Mucosa of rectum (tissue), 2 donors: ENCODE results near the gene AIM2.

Experiments
- H3K27ac ChIP-seq, 2 donors: one replicate each; pipeline ENCODE4 v1.7.0; 2013; ENCODE audit warnings: inconsistent platforms in 2 of 2, low read depth in 2 of 2, low read length in 2 of 2
- H3K27me3 ChIP-seq, 2 donors: one replicate each; pipeline ENCODE4 v1.7.0; 2013; ENCODE audit warnings: low read length in 2 of 2; ENCODE audit not compliant: control insufficient read depth in 2 of 2, insufficient read depth in 2 of 2
- H3K36me3 ChIP-seq, 2 donors: one replicate each; pipeline ENCODE4 v1.7.0; 2013; ENCODE audit warnings: low read length in 2 of 2; ENCODE audit not compliant: control insufficient read depth in 2 of 2, insufficient read depth in 2 of 2
- H3K4me1 ChIP-seq, 2 donors: one replicate each; pipeline ENCODE4 v1.7.0; 2013; ENCODE audit warnings: low read length in 2 of 2, mild to moderate bottlenecking in 1 of 2; ENCODE audit not compliant: control insufficient read depth in 2 of 2, insufficient read depth in 2 of 2
- H3K4me3 ChIP-seq, 2 donors: one replicate each; pipeline ENCODE4 v1.7.0; 2013; ENCODE audit warnings: low read length in 2 of 2
- H3K9ac ChIP-seq, 2 donors: one replicate each; pipeline ENCODE4 v1.7.0; 2013; ENCODE audit warnings: low read length in 2 of 2, low read depth in 1 of 2, mild to moderate bottlenecking in 1 of 2
- H3K9me3 ChIP-seq, 2 donors: one replicate each; pipeline ENCODE4 v1.7.0; 2013; ENCODE audit warnings: low read length in 2 of 2; ENCODE audit not compliant: control insufficient read depth in 2 of 2
- donor health status: healthy.
- donor health status: Normal muscosa, but diverticular disease.

Gene AIM2

GRCh38 chr1:159079525-159079924, 3.0 kb upstream of the AIM2 start:
- H3K9me3 ChIP-seq = no peaks in the 10 kb centered on the region

GRCh38 chr1:159077120-159077961, 775 bp upstream of the AIM2 start:
- Histone ChIP-seq H3K27ac (peak overlapping the region; percentile 80 to 82), H3K36me3 (no peaks in the 10 kb centered on the region), H3K27me3 (no peaks in the 10 kb centered on the region), H3K9me3 (no peaks in the 10 kb centered on the region), H3K4me3 (peak overlapping the region in 1 of 2 donors; percentile 46), H3K9ac (no peak overlapping the region), H3K4me1 (no peaks in the 10 kb centered on the region)

More at GRCh38 chr1:159079525-159079924, 3.0 kb upstream of the AIM2 start:
- no peak overlapping the region for H3K4me3 ChIP-seq
- no peaks in the 10 kb centered on the region for H3K27me3 ChIP-seq
- H3K36me3 ChIP-seq = no peaks in the 10 kb centered on the region
- H3K27ac ChIP-seq = no peak overlapping the region
- no peak overlapping the region for H3K9ac ChIP-seq
- no peaks in the 10 kb centered on the region for H3K4me1 ChIP-seq

DNA sequence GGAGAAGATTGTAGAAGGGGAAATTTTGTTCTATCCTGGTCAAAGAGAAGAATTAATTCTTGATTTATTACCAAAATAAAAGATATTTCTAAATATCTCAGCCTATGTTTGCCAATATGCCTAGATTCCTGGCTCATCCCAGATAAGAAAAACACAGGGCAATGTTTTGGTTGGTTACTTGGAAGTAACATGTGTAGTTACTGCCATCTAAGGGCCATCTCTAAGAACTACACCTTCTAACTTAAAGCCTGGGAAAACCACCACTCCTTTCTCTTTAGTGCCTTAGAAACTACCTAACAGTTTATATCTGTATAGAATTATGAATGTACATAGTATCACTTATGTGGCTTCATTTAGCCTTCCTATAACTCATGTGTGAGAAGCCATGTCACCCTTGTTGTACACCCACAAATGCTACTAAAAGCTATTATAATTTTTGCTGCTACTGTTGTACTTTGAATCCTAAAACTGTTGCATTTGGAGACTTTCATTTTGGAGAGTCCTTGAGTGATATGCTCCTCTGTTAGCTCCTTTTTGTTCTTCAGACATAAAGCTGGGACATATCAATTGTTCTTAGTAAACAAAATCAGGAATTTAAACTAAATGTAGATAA, 4.5 kb downstream of the AIM2 start:
- H3K27ac ChIP-seq = no peak overlapping the region
- no peaks in the 10 kb centered on the region for H3K36me3 ChIP-seq
- no peaks in the 10 kb centered on the region for H3K27me3 ChIP-seq
- no peaks in the 10 kb centered on the region for H3K9me3 ChIP-seq
- H3K9ac ChIP-seq = no peak overlapping the region
- H3K4me3 ChIP-seq = no peak overlapping the region
- peaks cover 0 to 2% of the 10 kb centered on the region in 2 donors for H3K4me1 ChIP-seq

- Histone ChIP-seq H3K9ac (no peak overlapping the region), H3K4me1 (peaks cover 0 to 2% of the 10 kb centered on the region in 2 donors), H3K9me3 (no peaks in the 10 kb centered on the region), H3K4me3 (no peak overlapping the region), H3K27me3 (no peaks in the 10 kb centered on the region), H3K27ac (peak overlapping the region in 1 of 2 donors; percentile 7), H3K36me3 (no peaks in the 10 kb centered on the region)
Observed at GRCh38 chr1:159068886-159069285, 7.7 kb downstream of the AIM2 start.

GRCh38 chr1:159067699-159068621, 8.6 kb downstream of the AIM2 start:
- Histone ChIP-seq H3K27ac (peak overlapping the region; percentile 15 to 75), H3K36me3 (no peaks in the 10 kb centered on the region), H3K4me3 (no peak overlapping the region), H3K4me1 (peaks cover 0 to 2% of the 10 kb centered on the region in 2 donors), H3K9ac (no peak overlapping the region), H3K27me3 (no peaks in the 10 kb centered on the region), H3K9me3 (no peaks in the 10 kb centered on the region)

- no peaks in the 10 kb centered on the region for H3K36me3 ChIP-seq
- H3K27me3 ChIP-seq = no peaks in the 10 kb centered on the region
- H3K9me3 ChIP-seq = no peaks in the 10 kb centered on the region
- no peak overlapping the region for H3K9ac ChIP-seq
- H3K4me1 ChIP-seq = peaks cover 0 to 2% of the 10 kb centered on the region in 2 donors
- no peak overlapping the region for H3K4me3 ChIP-seq
- H3K27ac ChIP-seq = no peak overlapping the region
Observed at GRCh38 chr1:159066108-159066507, 10.5 kb downstream of the AIM2 start.

GRCh38 chr1:159065106-159065505, 11.5 kb downstream of the AIM2 start:
- H3K27me3 ChIP-seq = no peaks in the 10 kb centered on the region
- no peak overlapping the region for H3K4me3 ChIP-seq
- no peak overlapping the region for H3K9ac ChIP-seq
- H3K36me3 ChIP-seq = no peaks in the 10 kb centered on the region
- H3K27ac ChIP-seq = no peak overlapping the region
- peaks cover 0 to 2% of the 10 kb centered on the region in 2 donors for H3K4me1 ChIP-seq
- H3K9me3 ChIP-seq = no peaks in the 10 kb centered on the region

DNA sequence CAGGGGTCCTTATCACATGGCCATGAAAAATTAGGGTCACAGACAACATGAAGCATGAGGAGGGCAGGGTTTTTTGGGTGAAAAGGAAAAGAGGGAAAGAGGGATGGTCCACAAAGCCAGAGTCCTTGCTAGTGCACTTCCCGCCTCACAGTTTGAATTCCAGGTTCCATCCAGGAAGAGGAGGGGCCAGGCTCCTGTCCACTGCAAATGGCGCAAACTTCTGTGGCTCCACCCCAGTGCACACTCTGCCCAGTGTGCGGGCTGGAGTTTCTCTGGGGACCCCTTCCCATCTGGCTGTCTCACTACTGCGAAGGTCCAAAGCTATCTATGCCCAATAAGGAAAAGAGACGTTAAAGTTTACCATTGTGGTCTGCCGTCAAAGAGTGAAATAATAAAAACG, 17.8 kb downstream of the AIM2 start:
- H3K4me1 ChIP-seq = no peaks in the 10 kb centered on the region
- peaks cover 11 to 12% of the 10 kb centered on the region in 2 donors for H3K36me3 ChIP-seq
- no peak overlapping the region for H3K27ac ChIP-seq
- H3K4me3 ChIP-seq = no peak overlapping the region
- no peak overlapping the region for H3K9ac ChIP-seq
- no peaks in the 10 kb centered on the region for H3K9me3 ChIP-seq
- H3K27me3 ChIP-seq = no peaks in the 10 kb centered on the region

DNA sequence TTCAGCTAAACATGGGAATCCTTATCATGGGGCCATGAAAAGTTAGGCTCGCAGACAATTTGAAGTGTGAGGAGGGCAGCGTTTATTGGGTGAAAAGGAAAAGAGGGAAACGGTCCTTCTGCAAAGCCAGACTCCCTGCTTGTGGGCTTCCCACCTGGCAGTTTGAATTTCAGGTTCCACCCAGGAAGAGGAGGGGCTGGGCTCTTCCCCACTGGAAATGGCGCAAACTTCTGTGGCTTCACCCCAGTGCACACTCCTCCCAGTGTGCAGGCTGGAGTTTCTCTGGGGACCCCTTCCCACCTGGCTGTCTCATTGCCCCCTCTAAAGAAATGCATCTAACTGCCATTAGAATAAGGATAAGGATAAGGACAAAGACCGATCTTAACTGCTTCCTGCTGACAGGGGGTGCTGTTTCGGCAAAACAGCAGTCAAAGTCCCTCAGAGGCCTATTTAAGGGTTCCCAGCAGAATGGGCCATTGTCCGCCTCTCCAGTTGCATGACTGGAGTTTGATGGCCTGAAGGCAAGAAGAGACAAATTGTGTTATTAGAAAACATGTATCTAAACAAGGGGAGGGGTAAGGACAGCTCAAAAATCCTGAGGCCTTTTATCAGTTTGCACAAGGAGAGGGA, 20.4 kb downstream of the AIM2 start:
- Histone ChIP-seq H3K4me1 (no peaks in the 10 kb centered on the region), H3K9me3 (no peaks in the 10 kb centered on the region), H3K27me3 (no peaks in the 10 kb centered on the region), H3K27ac (no peak overlapping the region), H3K9ac (no peak overlapping the region), H3K36me3 (peaks cover 26 to 27% of the 10 kb centered on the region in 2 donors), H3K4me3 (no peak overlapping the region)
